T47D (cell line): Measurements from ENCODE around the gene COMMD3.

ENCODE experiments used
- DNase-seq, 2 experiments: peaks; one replicate each; pipeline versions ENCODE4 v3.0.0 to v3.0.0-alpha.2; 2011 to 2012; ENCODE audit warnings: low read depth in 1 of 2, low spot score in 1 of 2
- JUND ChIP-seq: IDR thresholded peaks from 2 replicates; pipeline ENCODE4 v1.6.1; 2012; ENCODE audit warnings: low read depth
- in situ Hi-C: cut with HindIII; loops from 2 replicates; pipeline ENCODE4 v1.10.0; 2016; ENCODE audit warnings: low sequenced_read_pairs, low pct_unique_long_range_greater_than_20kb

Gene COMMD3

DNA sequence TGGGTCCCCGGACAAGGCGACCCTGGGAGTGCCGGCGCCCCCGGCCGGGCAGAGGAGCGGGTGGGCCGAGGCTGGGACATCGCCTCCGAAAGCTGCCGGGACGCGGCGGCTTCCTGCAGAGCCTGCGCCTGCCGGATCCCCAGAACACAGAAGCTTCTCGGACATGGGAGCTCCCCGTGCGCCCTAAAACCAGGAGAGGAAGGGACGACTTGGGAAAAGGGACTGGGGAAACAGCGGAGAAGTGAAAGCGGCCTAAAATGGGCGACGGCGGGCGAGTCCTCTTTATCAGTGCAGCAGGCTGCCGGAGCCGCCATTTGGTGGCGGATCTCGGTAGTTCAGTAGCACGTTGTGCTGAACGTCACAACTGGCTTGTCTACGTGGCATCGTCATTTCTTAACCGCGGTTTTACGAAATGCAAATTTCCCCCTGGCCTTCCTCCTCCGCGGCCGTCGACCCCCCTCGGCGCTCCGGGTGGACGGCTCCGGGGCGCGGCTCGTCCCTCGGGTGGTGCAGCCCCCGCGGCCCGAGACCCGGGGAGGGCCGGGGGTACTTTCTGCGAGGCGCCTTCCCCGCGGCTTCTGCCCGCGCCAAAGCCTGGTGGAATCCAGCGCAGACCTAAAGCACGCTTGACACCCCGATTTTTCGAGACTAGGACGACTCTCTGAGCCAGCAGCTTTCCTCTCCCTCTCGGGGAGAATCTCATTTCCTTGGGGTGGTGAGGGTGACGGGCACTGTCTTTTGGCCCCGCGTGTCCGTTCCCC lies 19.2 kb downstream of the COMMD3 start:
- no peak for DNase-seq
- no peak for TF ChIP-seq JUND
- in situ Hi-C loops, result no loop called here

DNA sequence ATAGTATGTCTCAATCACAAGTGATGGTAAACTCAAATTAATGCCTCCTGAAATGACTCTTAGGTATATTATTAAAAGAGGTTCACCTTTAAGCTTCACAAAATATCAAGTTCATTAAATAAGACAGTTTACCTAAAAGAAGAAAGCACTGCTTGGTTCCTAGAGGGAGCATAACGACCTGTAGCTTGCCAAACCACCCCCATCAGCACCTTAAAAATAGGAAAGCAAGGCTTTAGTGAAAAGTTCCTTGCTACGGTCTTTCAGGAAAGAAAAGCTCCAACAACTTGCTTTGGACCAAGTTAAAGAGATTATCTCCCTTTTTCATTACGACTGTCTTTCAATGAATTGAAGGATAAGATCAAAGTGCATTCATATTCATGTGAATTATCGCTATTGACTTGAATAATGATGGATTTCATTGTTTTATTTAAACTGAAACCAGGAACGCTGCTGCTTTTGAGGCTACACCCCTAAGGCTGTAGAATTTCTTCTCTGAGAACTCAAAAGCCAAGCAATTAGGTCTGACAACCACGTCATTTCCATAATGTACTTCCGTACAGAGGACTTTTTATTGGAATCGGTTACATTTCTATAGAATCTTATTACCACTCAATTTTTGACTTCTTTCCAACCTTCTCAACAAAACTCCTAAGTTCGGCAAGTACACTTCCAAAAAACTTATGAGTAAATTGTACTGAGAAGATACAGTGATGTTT lies 22.2 kb downstream of the COMMD3 start:
- no peak for TF ChIP-seq JUND
- in situ Hi-C loops, result no loop called here
- DNase-seq, result no peak

DNA sequence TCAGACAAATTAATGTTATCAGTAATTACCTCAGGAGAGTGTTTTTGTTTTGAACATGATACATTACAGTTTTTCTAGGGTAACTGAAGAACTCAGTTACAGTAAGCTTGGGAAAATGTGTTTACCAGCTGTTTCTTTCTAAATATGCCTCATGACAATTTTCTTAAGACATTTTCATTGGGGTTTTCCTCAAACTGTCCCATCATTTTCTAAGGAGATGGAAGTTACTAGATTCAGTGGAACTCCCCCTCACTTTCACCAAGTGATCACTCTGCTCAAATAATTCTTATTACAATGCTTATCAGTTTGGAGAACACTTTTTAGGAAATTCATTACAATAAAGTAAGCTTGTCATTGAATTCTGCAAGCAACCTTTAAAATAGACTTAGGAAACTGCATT lies 22.7 kb downstream of the COMMD3 start:
- no peak for TF ChIP-seq JUND
- no peak for DNase-seq
- in situ Hi-C loops, result no loop called here

DNA sequence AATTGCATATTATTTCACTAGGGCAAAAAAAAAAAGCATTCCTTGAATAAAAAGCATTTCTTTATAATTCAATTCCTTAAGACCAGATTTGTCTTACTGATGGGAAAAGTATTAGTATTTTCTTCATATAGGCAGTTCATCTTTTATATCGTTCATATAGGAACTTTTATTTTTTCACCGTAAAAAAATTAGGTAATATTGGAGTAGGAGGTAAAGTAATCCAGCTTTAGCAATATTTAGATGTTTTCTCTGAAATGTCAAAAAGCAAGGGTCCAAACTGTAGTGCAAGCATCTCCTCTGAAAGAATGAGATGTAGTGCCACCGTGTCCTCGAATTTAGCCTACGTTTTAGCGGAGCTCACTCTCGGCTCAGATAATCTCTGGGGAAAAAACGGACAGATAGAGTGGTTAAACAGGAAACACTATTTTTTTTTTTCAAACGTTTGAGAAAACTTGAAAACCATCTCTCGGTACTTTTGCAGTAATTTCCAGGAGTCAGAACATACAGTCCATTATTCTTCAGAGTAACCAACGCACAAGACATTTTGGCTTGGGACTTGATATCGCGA lies 23.7 kb downstream of the COMMD3 start:
- in situ Hi-C loops, result no loop called here

DNA sequence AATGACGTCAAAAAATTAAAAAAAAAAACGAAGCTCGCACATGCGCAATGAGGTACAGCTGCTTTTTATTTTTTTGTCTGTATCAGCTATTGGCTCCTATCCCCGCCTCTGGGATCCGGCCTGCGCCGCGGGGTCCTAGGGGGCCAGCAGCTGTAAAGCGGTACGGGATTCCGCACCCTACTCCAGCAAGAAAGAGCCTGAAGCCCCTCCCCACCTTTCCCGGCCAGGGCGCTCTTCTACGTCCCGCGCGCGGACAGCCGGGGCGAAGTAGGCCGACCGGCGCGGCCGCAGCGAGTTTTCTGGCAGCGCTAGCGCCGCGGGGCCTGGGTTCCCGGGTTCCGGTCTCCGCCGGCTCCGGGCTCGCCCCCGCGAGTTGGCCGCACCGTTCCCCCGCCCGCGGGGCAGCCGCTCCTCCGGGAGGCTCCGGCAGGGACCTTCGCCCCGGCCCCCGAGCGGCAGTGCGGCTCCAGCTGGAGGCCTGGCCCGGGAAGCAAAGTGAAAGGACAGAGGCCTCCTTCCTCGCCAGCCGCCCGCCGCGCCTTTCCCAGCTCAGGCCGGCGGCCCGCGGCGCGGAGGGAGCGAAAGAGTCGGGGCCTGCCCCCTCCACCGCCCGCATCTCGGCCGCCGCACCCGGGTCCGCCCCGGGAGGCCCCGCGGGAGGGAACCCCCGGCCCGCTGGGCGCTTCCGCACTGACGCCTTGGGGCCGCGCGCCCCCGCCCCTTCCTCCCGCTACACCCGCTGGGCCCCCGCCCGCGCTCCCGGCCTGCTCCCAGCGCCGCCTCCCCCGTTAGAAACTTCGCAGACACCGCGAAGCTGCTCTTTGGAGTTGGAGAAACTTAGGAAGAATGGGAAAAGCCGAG lies 24.4 kb downstream of the COMMD3 start:
- DNase-seq, result peak; percentile 52 to 53
- no peak for TF ChIP-seq JUND
- in situ Hi-C loops, result no loop called here

More for the DNA sequence above, 23.7 kb downstream of the COMMD3 start:
- no peak for TF ChIP-seq JUND
- DNase-seq, result no peak

DNA sequence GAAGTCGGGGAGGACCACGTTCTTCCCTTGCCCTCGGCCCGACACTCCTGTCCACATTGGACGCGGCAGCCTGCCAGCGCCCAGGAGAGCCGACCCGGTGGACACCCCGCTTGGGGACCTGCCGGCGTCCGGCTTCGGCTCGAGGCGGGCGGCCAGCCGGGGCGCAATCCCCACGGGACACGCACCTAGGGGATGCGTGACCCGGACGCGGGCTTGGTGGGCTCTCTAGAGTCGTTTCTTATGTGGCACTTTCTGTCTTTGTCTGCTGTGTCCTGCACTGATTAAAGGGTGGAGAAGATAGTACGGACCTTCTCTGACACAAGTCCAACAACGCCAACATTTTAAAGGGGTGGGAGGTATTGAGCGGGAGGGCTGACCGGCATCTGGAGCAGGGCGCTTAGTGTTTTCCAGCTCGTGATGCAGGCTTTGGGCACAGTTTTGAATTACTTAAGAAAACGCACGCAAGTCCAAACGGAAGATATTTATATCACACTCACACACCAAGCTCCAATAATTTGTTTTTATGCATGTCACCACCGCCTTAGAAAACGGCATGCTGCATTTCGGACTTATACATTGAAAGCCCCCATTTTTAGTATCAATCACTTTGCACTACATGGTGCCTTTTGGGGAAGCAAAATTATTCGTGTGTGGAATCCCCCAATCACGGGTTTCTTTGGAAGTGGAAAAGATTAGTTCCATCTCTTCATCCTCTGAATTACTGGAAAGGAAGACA lies 25.2 kb downstream of the COMMD3 start:
- TF ChIP-seq JUND, result no peak
- DNase-seq, result no peak
- in situ Hi-C loops, result no loop called here

DNA sequence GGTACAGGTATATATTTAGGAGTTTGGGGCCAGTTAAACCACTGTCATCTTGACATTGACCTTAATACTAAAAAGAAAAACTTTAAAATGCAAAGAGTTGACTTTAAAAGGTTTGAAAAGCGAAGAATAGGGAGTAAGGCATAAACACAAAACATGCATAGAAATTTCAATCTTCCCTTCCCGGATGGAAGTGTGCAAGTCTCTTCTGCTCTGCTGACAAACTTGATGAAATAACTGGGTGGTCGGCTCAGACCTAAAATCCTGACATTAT lies 25.7 kb downstream of the COMMD3 start:
- in situ Hi-C loops, result no loop called here
- no peak for DNase-seq
- no peak for TF ChIP-seq JUND

DNA sequence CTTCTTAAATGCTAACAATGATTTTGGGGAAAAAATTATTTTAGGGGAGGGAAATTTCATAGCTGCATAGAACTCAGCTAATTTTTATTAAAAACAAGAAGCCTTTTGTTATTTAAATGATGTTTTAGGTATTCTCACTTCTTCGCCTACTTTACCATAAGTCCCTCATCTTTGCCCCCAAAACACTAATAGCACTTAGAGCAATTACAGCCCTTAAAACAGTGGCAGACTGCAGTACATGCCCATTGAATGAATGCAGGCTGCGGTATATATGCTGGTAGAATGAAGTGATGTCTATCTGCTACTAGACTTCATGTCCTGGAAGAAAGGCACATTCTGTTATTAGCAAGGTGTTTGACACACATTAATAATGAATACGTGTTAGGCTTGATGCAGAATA lies 26.2 kb downstream of the COMMD3 start:
- TF ChIP-seq JUND, result no peak
- in situ Hi-C loops, result no loop called here
- no peak for DNase-seq

DNA sequence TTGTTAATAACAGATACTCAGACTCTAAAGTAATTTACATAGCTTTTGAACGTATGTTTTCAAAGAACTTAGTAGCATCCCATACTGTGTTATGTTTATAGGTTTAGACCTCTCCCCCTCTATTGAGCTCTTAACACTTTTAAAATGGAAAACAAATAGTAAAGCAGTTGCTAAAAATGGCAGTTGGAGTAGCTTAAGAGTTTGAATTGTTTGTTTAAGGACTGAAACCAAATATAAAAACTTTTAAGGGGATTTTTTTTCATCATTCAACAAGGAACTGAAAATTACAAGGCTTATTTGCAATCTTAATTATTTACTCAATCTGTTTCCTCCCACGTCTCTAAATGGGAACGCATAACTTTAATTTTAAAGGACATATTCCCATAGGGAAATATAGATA lies 27.5 kb downstream of the COMMD3 start:
- no peak for DNase-seq
- TF ChIP-seq JUND, result no peak

DNA sequence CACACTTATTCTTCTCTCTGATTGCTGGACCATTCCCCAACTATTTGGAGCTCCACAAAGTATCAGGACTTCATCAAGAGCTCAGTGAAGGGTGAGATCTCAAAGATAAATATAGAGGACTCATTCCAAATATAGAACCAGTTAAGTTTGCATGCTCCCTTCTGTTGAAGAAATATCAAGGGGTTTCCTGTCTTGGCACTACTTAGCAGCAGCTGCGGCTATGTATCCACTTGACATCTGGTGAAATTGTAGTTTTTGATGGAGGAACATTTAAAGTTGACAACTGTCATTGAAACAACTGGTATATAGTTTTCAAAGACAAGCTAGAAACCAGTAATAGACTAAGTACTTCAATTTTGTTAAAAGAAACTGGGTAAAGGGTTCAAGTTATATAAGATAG lies 28.1 kb downstream of the COMMD3 start:
- in situ Hi-C loops, result no loop called here
- no peak for TF ChIP-seq JUND
- no peak for DNase-seq

More for the DNA sequence above, 27.5 kb downstream of the COMMD3 start:
- in situ Hi-C loops, result no loop called here

DNA sequence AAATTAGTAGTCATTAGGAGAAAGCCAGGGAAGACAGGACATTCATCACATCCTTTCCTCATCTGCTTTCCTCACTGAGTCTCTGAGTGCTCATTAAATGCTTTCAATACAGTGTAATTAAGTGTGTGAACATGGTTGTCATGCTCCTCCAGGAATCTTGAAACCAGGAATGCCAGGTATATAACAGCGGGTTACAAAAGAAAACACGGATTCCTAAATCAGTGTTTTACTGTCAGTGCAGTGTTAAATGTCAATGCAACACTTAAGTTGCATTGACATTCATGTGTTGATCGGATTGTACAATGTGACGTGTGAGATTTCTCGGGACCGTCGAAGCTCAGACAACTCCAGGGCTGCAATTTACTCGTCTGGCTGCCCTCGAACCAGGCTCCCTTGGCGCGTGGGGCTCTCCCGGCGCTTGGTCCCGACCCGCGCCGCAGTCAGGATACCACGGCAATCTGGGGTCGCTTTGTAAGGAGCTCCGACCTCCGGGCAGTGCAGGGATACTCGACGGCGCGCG lies 28.7 kb downstream of the COMMD3 start:
- no peak for DNase-seq
- no peak for TF ChIP-seq JUND
- in situ Hi-C loops, result no loop called here

DNA sequence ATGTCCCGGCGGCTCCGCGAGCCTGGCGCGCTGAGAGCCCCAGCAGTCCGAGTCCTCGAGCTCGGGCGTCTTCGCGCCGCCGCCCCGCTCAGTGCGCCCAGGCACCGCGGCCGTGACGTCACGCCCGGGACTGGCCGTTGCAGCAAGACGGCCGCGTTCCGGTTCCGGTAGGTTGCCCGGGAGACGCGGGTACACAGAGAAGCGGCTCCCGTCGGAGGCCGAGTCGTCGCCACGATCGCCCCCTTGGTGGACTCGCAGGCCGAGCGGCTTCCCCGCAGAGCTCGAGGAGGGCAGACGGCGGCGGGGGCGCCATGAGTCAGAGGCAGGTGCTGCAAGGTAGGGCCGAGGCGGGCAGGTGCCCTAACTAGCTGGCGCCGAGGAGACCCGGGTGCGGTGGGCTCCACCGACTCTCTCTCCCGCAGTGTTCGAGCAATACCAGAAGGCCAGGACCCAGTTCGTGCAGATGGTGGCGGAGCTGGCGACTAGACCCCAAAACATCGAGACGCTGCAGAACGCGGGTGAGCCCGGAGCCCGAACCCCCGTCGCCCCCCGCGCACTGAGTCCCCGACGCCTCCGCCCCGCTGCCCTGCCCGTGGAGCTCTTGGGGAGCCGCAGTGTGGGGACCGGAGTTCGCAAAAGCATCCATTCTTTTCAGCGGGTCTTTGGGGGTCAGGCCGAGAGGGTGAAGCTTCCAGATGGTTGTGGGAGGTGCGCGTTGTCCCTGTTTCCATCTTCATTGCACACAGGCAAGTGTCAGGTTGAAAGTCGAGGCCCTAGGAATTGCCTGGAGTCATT lies 29.3 kb downstream of the COMMD3 start, which contains the start of gene SPAG6:
SPAG6 (plus strand) TSS at position 196 of the 795 bp plus-strand sequence; CDS start at position 312, 116 bp downstream.
- DNase-seq, result no peak
- TF ChIP-seq JUND, result no peak
- in situ Hi-C loops, result no loop called here
